ENCODE measurements around the gene SMG5.

The SMG5 gene

DNA sequence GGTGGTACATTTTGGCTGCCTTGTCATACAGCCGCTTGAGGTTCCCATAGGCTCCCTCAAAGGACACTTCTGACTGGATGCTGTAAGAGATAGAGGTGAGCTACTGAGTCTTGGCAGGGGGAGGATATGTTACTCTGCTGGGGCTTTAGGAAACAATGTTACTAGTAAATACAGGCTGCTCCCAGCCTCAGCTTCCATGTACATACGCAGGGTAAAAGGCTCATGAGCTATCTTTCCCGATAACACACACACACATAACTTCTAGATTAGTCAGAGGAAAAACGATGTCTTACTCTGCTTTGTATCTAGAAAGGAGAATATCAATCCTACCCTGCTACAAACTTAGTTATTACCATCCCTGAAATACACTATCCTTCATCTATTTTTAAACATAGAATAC lies 14.3 kb downstream of the SMG5 start:
- no peak for DNase-seq (ENCODE audit: low read depth)
- TF ChIP-seq CTCF (IDR thresholded peaks at IDR 0.05; ENCODE audit: control insufficient read depth, extremely low read depth, insufficient read depth): no peak
- H3K4me3 ChIP-seq (ENCODE audit: low read depth, low read length): no peak overlapping the region

- H3K4me3 ChIP-seq (ENCODE audit: low read depth, low read length): no peak overlapping the region
- TF ChIP-seq CTCF (IDR thresholded peaks at IDR 0.05; ENCODE audit: control insufficient read depth, extremely low read depth, insufficient read depth): no peak
- no peak for DNase-seq (ENCODE audit: low read depth)
These were observed 16.6 kb downstream of the SMG5 start for GRCh38 chr1:156266051-156266450.

GRCh38 chr1:156263288-156263655 lies 19.4 kb downstream of the SMG5 start:
- TF ChIP-seq CTCF (IDR thresholded peaks at IDR 0.05; ENCODE audit: control insufficient read depth, extremely low read depth, insufficient read depth): no peak
- DNase-seq (ENCODE audit: low read depth): no peak
- no peak overlapping the region for H3K4me3 ChIP-seq (ENCODE audit: low read depth, low read length)

DNA sequence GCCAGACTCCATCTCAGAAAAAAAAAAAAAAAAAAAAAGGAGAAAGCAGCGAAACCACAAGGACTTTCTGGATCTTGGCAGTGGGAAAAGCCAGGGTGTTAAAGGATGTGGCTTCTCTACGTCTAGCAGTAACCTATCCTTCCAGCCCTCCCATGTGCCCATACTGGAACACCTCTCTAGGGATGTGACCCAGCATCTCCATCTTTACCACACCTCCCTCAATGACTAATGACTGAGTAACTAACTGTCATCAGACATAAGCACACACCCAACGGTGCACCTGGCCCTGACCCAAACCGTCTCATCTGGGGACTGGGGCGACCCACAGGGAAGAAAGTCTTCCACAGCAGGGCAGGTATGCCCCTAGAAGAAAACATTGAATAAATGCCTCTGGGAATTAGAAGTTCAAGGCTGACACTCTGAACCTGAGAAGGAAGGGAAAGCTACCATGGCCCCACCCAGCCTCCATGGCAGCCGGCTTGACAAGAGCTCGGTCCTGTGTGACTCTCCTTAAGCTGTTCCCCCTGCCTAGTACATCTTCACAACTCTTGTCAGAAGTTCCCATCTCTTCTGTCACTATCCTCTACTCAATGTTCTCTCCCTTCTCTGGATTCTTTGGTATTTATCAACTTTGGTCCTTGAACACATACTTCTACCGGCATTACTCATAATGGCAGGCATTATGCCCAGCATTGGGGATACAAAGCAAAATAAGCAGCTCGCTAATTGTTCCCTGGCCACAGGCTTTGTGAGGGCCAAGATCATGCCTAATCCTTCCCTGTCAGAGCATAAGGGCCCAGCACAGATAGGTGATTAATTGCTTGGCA lies 20.0 kb downstream of the SMG5 start:
- no peak for TF ChIP-seq CTCF (IDR thresholded peaks at IDR 0.05; ENCODE audit: control insufficient read depth, extremely low read depth, insufficient read depth)
- no peak overlapping the region for H3K4me3 ChIP-seq (ENCODE audit: low read depth, low read length)
- DNase-seq (ENCODE audit: low read depth): no peak

GRCh38 chr1:156260896-156261295 lies 21.7 kb downstream of the SMG5 start:
- DNase-seq (ENCODE audit: low read depth): no peak
- TF ChIP-seq CTCF (IDR thresholded peaks at IDR 0.05; ENCODE audit: control insufficient read depth, extremely low read depth, insufficient read depth): no peak
- no peak overlapping the region for H3K4me3 ChIP-seq (ENCODE audit: low read depth, low read length)

GRCh38 chr1:156259805-156260204 lies 22.8 kb downstream of the SMG5 start:
- no peak for DNase-seq (ENCODE audit: low read depth)
- H3K4me3 ChIP-seq (ENCODE audit: low read depth, low read length): no peak overlapping the region
- TF ChIP-seq CTCF (IDR thresholded peaks at IDR 0.05; ENCODE audit: control insufficient read depth, extremely low read depth, insufficient read depth): no peak

DNA sequence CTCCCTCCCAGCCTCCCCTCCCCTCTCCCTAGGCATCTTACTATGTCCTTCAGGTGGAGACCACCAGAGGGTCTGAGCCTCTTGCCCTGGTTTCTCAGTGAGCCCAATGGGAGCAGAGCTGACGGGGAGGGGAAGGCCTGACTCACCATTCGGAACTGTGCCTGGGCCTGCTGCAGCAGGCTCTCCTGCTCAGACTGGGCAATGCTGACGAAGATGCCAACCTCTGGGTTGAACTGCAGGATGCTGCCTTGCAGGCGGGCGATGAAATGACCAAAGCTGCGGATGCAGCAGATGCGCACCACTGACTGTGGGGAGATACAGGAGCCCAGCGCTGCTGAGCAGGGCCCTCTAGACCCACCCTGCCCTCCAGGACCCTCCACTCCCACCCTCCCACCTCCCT lies 23.8 kb downstream of the SMG5 start:
- H3K4me3 ChIP-seq (ENCODE audit: low read depth, low read length): no peak overlapping the region
- no peak for TF ChIP-seq CTCF (IDR thresholded peaks at IDR 0.05; ENCODE audit: control insufficient read depth, extremely low read depth, insufficient read depth)
- DNase-seq (ENCODE audit: low read depth): no peak
